HEK293T (cell line): ENCODE data around the gene FBN2.

Experiments used
- BHLHE40 ChIP-seq: fragments of 450-650 bp; IDR thresholded peaks from 2 replicates; pipeline ENCODE4 v1.6.1; 2016; ENCODE audit warnings: mild to moderate bottlenecking, moderate library complexity, borderline replicate concordance
- ELF4 ChIP-seq: fragments of 450-650 bp; IDR thresholded peaks from 2 replicates; pipeline ENCODE4 v1.6.1; 2017; ENCODE audit warnings: antibody characterized with exemption
- FOXM1 ChIP-seq: fragments of 450-650 bp; IDR thresholded peaks from 2 replicates; pipeline ENCODE4 v1.6.1; 2017; ENCODE audit warnings: mild to moderate bottlenecking, borderline replicate concordance
- HDGF ChIP-seq: fragments of 450-650 bp; IDR thresholded peaks from 2 replicates; pipeline ENCODE4 v1.6.1; 2017; ENCODE audit warnings: antibody characterized with exemption, borderline replicate concordance
- L3MBTL2 ChIP-seq: fragments of 450-650 bp; conservative IDR thresholded peaks from 2 replicates; pipeline ENCODE4 v1.6.1; 2016; ENCODE audit warnings: mild to moderate bottlenecking
- LEF1 ChIP-seq: fragments of 450-650 bp; IDR thresholded peaks from 2 replicates; pipeline ENCODE4 v1.6.1; 2017; ENCODE audit warnings: mild to moderate bottlenecking, borderline replicate concordance
- SP1 ChIP-seq: fragments of 450-650 bp; IDR thresholded peaks from 2 replicates; pipeline ENCODE4 v1.6.1; 2017
- SUZ12 ChIP-seq: fragments of 450-650 bp; IDR thresholded peaks from 2 replicates; pipeline ENCODE4 v1.6.1; 2016; ENCODE audit warnings: mild to moderate bottlenecking
- TARDBP ChIP-seq: fragments of 450-650 bp; IDR thresholded peaks from 2 replicates; pipeline ENCODE4 v1.6.1; 2016
- ZNF384 ChIP-seq: fragments of 450-650 bp; IDR thresholded peaks from 2 replicates; pipeline ENCODE4 v1.6.1; 2016
- TF ChIP-seq, protein P1 (sequence below): fragments of 450-650 bp; IDR thresholded peaks from 2 replicates; pipeline ENCODE4 v1.6.1; 2016

DNA sequence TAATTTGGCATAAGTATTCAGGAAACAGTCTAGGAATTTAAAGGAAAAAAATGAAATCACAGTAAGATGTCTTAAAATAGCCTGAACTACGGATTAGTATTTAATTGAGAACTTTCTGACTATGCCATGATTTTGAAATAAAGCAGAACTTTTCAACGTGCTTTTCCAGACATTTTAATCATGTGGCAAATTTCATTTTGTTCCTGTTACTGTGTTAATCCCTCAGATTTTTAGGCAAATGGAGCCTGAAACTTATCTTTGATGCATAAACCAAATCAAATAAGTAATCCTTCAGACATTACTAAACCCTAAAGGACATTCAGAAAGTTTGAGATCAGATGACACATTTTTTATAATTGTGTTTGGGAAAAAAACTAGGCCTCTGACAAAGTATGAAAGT, 75.7 kb downstream of the FBN2 start:
- no peak for TF ChIP-seq SP1
- no peak for TF ChIP-seq BHLHE40
- no peak for TF ChIP-seq ZNF384
- TF ChIP-seq FOXM1 = no peak
- no peak for TF ChIP-seq L3MBTL2
- TF ChIP-seq, protein P1, sequence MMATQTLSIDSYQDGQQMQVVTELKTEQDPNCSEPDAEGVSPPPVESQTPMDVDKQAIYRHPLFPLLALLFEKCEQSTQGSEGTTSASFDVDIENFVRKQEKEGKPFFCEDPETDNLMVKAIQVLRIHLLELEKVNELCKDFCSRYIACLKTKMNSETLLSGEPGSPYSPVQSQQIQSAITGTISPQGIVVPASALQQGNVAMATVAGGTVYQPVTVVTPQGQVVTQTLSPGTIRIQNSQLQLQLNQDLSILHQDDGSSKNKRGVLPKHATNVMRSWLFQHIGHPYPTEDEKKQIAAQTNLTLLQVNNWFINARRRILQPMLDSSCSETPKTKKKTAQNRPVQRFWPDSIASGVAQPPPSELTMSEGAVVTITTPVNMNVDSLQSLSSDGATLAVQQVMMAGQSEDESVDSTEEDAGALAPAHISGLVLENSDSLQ = no peak
- TF ChIP-seq TARDBP = no peak
- no peak for TF ChIP-seq SUZ12
- TF ChIP-seq HDGF = no peak
- no peak for TF ChIP-seq LEF1
- no peak for TF ChIP-seq ELF4
